ENCODE measurements around the gene AGAP1.

DNA sequence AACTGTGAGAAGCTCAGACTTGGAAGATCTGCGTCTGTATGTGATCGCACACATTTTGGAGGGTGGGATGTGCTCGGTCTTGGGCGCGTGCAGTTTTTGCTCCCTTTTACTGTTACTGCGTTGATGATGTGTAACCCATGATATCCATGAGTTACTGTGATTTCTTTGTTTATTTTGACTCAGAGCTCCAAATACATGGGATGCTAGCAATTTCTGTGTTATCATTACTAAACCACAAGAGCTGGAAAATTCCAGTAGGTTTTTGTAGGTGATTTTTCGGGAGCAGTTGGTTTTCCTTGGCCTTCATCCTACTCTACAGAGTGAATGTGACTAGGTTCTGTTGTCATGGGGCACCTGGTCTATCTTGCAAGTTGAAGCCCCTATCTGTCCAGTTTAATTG is 124.2 kb downstream of the AGAP1 start:
- TF ChIP-seq, protein P1, sequence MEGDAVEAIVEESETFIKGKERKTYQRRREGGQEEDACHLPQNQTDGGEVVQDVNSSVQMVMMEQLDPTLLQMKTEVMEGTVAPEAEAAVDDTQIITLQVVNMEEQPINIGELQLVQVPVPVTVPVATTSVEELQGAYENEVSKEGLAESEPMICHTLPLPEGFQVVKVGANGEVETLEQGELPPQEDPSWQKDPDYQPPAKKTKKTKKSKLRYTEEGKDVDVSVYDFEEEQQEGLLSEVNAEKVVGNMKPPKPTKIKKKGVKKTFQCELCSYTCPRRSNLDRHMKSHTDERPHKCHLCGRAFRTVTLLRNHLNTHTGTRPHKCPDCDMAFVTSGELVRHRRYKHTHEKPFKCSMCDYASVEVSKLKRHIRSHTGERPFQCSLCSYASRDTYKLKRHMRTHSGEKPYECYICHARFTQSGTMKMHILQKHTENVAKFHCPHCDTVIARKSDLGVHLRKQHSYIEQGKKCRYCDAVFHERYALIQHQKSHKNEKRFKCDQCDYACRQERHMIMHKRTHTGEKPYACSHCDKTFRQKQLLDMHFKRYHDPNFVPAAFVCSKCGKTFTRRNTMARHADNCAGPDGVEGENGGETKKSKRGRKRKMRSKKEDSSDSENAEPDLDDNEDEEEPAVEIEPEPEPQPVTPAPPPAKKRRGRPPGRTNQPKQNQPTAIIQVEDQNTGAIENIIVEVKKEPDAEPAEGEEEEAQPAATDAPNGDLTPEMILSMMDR (IDR thresholded peaks at IDR 0.05): no peak
- no peak for TF ChIP-seq POLR2A (IDR thresholded peaks at IDR 0.05)

Measured in thyroid gland (tissue), 4 donors.